ENCODE results near the gene GNG7.
"Not testable (repeated sequence)": the region's sequence is repeated elsewhere in the genome, so short reads cannot be mapped to it uniquely, and the experiment has no call there.

GNG7 gene

DNA sequence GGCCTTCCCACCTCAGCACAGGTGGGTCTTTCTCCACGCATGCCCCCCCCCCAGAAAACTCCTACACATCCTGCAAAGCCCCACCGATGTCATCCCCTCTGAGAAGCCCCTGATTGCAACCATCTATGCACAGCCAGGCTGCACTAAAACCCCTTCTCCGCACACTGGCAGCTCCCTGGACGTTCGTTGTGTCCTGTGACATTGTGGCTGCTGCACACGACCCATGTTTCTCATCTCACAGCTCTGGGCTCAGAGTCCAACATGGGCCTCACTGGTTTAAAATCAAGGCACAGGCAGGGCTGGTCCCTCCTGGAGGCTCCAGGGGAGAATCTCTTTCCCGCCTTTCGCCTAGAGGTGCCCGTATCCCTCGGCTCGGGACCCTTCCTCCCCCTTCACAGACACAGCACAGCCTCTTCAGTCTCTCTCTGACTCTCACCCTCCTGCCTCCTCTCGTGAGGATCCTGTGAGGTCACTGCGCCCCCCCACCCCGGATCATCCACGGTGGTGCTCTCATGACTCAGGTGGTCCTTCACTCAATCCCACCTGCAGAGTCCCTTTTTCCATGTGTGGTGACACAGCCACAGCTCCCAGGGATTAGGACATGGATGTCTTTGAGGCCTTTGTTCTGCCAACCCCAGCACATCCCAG lies 155.3 kb downstream of the GNG7 start:
- no peak for ATAC-seq (replicated peaks)
- Mint-ChIP-seq H3K4me1 (ENCODE audit: low read depth in 2 of 2) (peaks cover 11 to 16% of the 10 kb centered on the region in 2 donors), H3K27ac (no peak overlapping the region), H3K27me3 (no peaks in the 10 kb centered on the region), H3K9me3 (no peaks in the 10 kb centered on the region), H3K4me3 (no peak overlapping the region), H3K36me3 (ENCODE audit: insufficient read depth) (peaks cover 4% of the 10 kb centered on the region)
- no peak for DNase-seq

GRCh38 chr19:2546128-2547032 lies 156.1 kb downstream of the GNG7 start:
- no peak overlapping the region for H3K4me3 Mint-ChIP-seq
- peak overlapping the region in 1 of 2 donors; percentile 49 for H3K27ac Mint-ChIP-seq
- no peak for DNase-seq
- peaks cover 6 to 12% of the 10 kb centered on the region in 2 donors for H3K4me1 Mint-ChIP-seq (ENCODE audit: low read depth in 2 of 2)
- H3K27me3 Mint-ChIP-seq: no peaks in the 10 kb centered on the region
- ATAC-seq (replicated peaks): no peak
- peaks cover 4% of the 10 kb centered on the region for H3K36me3 Mint-ChIP-seq (ENCODE audit: insufficient read depth)
- H3K9me3 Mint-ChIP-seq: no peaks in the 10 kb centered on the region

- not testable (repeated sequence) for DNase-seq; H3K4me3 Mint-ChIP-seq; H3K27me3 Mint-ChIP-seq; H3K36me3 Mint-ChIP-seq (ENCODE audit: insufficient read depth); H3K9me3 Mint-ChIP-seq; ATAC-seq (replicated peaks)
- Mint-ChIP-seq H3K27ac (peak overlapping the region; percentile 32 to 49), H3K4me1 (ENCODE audit: low read depth in 2 of 2) (peaks cover 6 to 11% of the 10 kb centered on the region in 2 donors)
These were observed 156.9 kb downstream of the GNG7 start for GRCh38 chr19:2545416-2546127.

- peak overlapping the region in 1 of 2 donors; percentile 32 for H3K27ac Mint-ChIP-seq
- H3K4me1 Mint-ChIP-seq (ENCODE audit: low read depth in 2 of 2): peaks cover 10 to 11% of the 10 kb centered on the region in 2 donors
- DNase-seq (no peak), ATAC-seq (replicated peaks) (no peak)
- H3K27me3 Mint-ChIP-seq: no peaks in the 10 kb centered on the region
- H3K36me3 Mint-ChIP-seq (ENCODE audit: insufficient read depth): peaks cover 4% of the 10 kb centered on the region
- H3K4me3 Mint-ChIP-seq: no peak overlapping the region
- no peaks in the 10 kb centered on the region for H3K9me3 Mint-ChIP-seq
These were observed 157.7 kb downstream of the GNG7 start for GRCh38 chr19:2544576-2545415.

- H3K4me1 Mint-ChIP-seq (ENCODE audit: low read depth in 2 of 2): peaks cover 9 to 12% of the 10 kb centered on the region in 2 donors
- H3K9me3 Mint-ChIP-seq: no peaks in the 10 kb centered on the region
- DNase-seq: peak in 2 of 3 experiments; percentile 38 to 44
- peak overlapping the region; percentile 40 to 84 for H3K4me3 Mint-ChIP-seq
- peak; percentile 78 for ATAC-seq (replicated peaks)
- H3K27ac Mint-ChIP-seq: peak overlapping the region in 1 of 2 donors; percentile 78
- peaks cover 4% of the 10 kb centered on the region for H3K36me3 Mint-ChIP-seq (ENCODE audit: insufficient read depth)
- no peaks in the 10 kb centered on the region for H3K27me3 Mint-ChIP-seq
These were observed 158.7 kb downstream of the GNG7 start for GRCh38 chr19:2543463-2544442.

GRCh38 chr19:2543072-2543462 lies 159.4 kb downstream of the GNG7 start:
- not testable (repeated sequence) for H3K27me3 Mint-ChIP-seq; H3K9me3 Mint-ChIP-seq; DNase-seq; H3K36me3 Mint-ChIP-seq (ENCODE audit: insufficient read depth); ATAC-seq (replicated peaks)
- Mint-ChIP-seq H3K4me3 (peak overlapping the region; percentile 35 to 84), H3K27ac (peak overlapping the region in 1 of 2 donors; percentile 78), H3K4me1 (ENCODE audit: low read depth in 2 of 2) (peaks cover 9 to 12% of the 10 kb centered on the region in 2 donors)

DNA sequence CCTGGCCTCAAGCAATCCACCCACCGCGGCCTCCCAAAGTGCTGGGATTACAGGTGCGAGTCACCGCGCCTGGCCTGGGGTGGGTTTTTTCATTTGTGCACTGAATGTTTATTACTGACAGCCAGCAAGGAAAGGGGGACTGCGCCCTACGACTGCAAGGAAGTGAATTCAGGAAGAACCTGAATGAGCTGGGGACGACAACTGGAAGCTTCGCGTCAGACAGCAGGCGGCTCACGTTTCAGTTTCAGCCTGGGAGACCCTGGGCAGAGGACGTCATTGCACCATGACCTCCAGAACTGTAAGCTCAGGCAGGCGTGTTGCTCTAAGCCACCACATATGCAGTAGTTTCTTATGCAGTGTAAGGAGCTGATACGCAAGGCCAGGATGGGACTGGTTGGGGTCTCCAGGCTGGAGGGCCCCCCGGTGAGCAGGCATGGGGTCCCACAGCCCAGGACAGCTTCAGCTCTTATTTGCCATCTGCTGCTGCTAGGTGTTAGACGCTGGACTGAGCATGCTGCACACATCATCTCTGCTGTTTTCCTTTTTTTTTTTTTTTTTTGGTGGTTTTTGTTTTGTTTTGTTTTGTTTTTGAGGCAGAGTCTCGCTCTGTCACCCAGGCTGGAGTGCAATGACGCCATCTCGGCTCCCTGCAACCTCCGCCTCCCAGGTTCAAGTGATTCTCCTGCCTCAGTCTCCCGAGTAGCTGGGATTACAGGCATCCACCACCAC lies 160.0 kb downstream of the GNG7 start:
- Mint-ChIP-seq H3K4me3 (peak overlapping the region; percentile 35 to 84), H3K27me3 (no peaks in the 10 kb centered on the region), H3K4me1 (ENCODE audit: low read depth in 2 of 2) (peaks cover 13 to 18% of the 10 kb centered on the region in 2 donors), H3K36me3 (ENCODE audit: insufficient read depth) (peaks cover 4% of the 10 kb centered on the region), H3K9me3 (no peaks in the 10 kb centered on the region), H3K27ac (peak overlapping the region in 1 of 2 donors; percentile 78)
- ATAC-seq (replicated peaks): peak; percentile 58
- DNase-seq: no peak

- ATAC-seq (replicated peaks): no peak
- Mint-ChIP-seq H3K9me3 (no peaks in the 10 kb centered on the region), H3K4me1 (ENCODE audit: low read depth in 2 of 2) (peaks cover 14 to 18% of the 10 kb centered on the region in 2 donors), H3K27me3 (no peaks in the 10 kb centered on the region), H3K4me3 (no peak overlapping the region), H3K27ac (no peak overlapping the region), H3K36me3 (ENCODE audit: insufficient read depth) (peaks cover 4% of the 10 kb centered on the region)
- no peak for DNase-seq
These were observed 161.6 kb downstream of the GNG7 start for GRCh38 chr19:2540646-2541454.

DNA sequence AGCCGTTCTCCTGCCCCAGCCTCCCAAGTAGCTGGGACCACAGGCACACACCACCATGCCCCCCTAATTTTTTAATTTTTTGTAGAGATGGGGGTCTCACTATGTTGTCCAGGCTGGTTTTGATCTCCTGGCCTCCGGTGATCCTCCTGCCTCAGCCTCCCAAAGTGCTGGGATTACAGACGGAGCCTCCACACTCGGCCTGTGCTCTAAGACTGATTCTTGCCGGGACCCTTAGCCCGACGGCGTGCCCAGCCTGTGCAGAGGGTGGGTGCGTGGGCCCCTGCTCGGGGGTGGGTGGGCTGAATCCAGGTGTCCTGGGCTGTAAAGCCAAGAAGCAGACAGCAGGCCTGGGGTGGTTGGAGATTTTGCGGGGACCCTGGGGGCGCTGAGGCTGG lies 162.2 kb downstream of the GNG7 start:
- Mint-ChIP-seq H3K9me3 (no peaks in the 10 kb centered on the region), H3K4me1 (ENCODE audit: low read depth in 2 of 2) (peaks cover 14 to 18% of the 10 kb centered on the region in 2 donors), H3K27me3 (no peaks in the 10 kb centered on the region), H3K36me3 (ENCODE audit: insufficient read depth) (peaks cover 4% of the 10 kb centered on the region), H3K27ac (peak overlapping the region in 1 of 2 donors; percentile 73), H3K4me3 (no peak overlapping the region)
- ATAC-seq (replicated peaks): no peak
- DNase-seq: no peak

- H3K4me1 Mint-ChIP-seq (ENCODE audit: low read depth in 2 of 2): peaks cover 14 to 20% of the 10 kb centered on the region in 2 donors
- no peak for DNase-seq
- no peak overlapping the region for H3K27ac Mint-ChIP-seq
- no peaks in the 10 kb centered on the region for H3K36me3 Mint-ChIP-seq (ENCODE audit: insufficient read depth)
- no peaks in the 10 kb centered on the region for H3K27me3 Mint-ChIP-seq
- ATAC-seq (replicated peaks): no peak
- no peaks in the 10 kb centered on the region for H3K9me3 Mint-ChIP-seq
- H3K4me3 Mint-ChIP-seq: peak overlapping the region in 1 of 2 donors; percentile 22
These were observed 164.3 kb downstream of the GNG7 start for GRCh38 chr19:2538096-2538757.
